Fibroblast of lung (primary cell): ENCODE measurements around the gene TSHZ3.

Source experiments
- CTCF ChIP-seq, 2 donors: IDR thresholded peaks in 1 of 2; conservative IDR thresholded peaks in 1 of 2; 1 replicate in 1 of 2; 2 replicates in 1 of 2; pipeline ENCODE4 v1.5.1; 2011 to 2012; ENCODE audit warnings: low read length in 2 of 2, control low read depth in 1 of 2, inconsistent platforms in 1 of 2, low read depth in 1 of 2, mild to moderate bottlenecking in 1 of 2
- EZH2 ChIP-seq: IDR thresholded peaks from 2 replicates; pipeline ENCODE4 v1.5.1; 2012; ENCODE audit warnings: low read length, control low read depth, mild to moderate bottlenecking; ENCODE audit errors: missing control alignments

- TF ChIP-seq CTCF (conservative IDR thresholded peaks at IDR 0.05 in 1 of 2, IDR thresholded peaks at IDR 0.05 in 1 of 2; ENCODE audit: low read depth in 1 of 2, low read length in 2 of 2) = no peak
- TF ChIP-seq EZH2 = no peak
These were observed 63.5 kb downstream of the TSHZ3 start for GRCh38 chr19:31285744-31286143.
